ENCODE results near the gene GRID1.

The GRID1 gene

GRCh38 chr10:86366033-86366901, at the start of gene GRID1:
GRID1 (minus strand) TSS chr10:86366795.
- no peak for DNase-seq

- no peak for DNase-seq
Observed at GRCh38 chr10:86415583-86415982, 49.0 kb upstream of the GRID1 start.

GRCh38 chr10:86415116-86415515, 48.5 kb upstream of the GRID1 start:
- no peak for DNase-seq

- DNase-seq: no peak
Observed at GRCh38 chr10:86413046-86413728, 46.6 kb upstream of the GRID1 start.

GRCh38 chr10:86411852-86412560, 45.4 kb upstream of the GRID1 start:
- no peak for DNase-seq

- no peak for DNase-seq
Observed at GRCh38 chr10:86411281-86411841, 44.8 kb upstream of the GRID1 start.

GRCh38 chr10:86410542-86411124, 44.0 kb upstream of the GRID1 start:
- DNase-seq: no peak

GRCh38 chr10:86409183-86409582, 42.6 kb upstream of the GRID1 start:
- DNase-seq: no peak

- DNase-seq: no peak
Observed at GRCh38 chr10:86403183-86403797, 36.7 kb upstream of the GRID1 start.

- DNase-seq: no peak
Observed at GRCh38 chr10:86402283-86402941, 35.8 kb upstream of the GRID1 start.

- peak; percentile 1 for DNase-seq
Observed at GRCh38 chr10:86401588-86402282, 35.1 kb upstream of the GRID1 start.

GRCh38 chr10:86400705-86401587, 34.4 kb upstream of the GRID1 start:
- no peak for DNase-seq

- peak; percentile 73 for DNase-seq
Observed at GRCh38 chr10:86399879-86400704, 33.5 kb upstream of the GRID1 start.

- no peak for DNase-seq
Observed at GRCh38 chr10:86399514-86399878, 32.9 kb upstream of the GRID1 start.

GRCh38 chr10:86397120-86397519, 30.5 kb upstream of the GRID1 start:
- no peak for DNase-seq

- DNase-seq: no peak
Observed at GRCh38 chr10:86393862-86394455, 27.4 kb upstream of the GRID1 start.

- DNase-seq: no peak
Observed at GRCh38 chr10:86393362-86393761, 26.8 kb upstream of the GRID1 start.

GRCh38 chr10:86392723-86393094, 26.1 kb upstream of the GRID1 start:
- DNase-seq: no peak

Data from NCI-H774 (cell line).